Natural killer cell (primary cell): ENCODE results near the gene TACC3. TPM values are rescaled to one million over a fixed set of nuclear protein-coding genes. Genes with fewer than 3 reads are reported as not detected.

Source experiments
- ATAC-seq, 3 donors: fragments of 150-1000 bp in 2 of 3; fragments of 200-7000 bp in 1 of 3; cut with Tn5 transposase; 1 replicate in 1 of 3; 2 replicates in 2 of 3; pipeline ENCODE4 v1.10.0; 2021; ENCODE audit warnings: mild to moderate bottlenecking in 2 of 3, moderate library complexity in 2 of 3
- DNase-seq, 2 donors: peaks; one replicate each; pipeline versions ENCODE4 v3.0.0 to v3.0.0-alpha.2; 2013 to 2021; ENCODE audit warnings: mixed read lengths in 1 of 2
- H3K27ac ChIP-seq: one replicate; pipeline ENCODE4 v1.5.1; 2013; ENCODE audit warnings: mild to moderate bottlenecking, low read length
- H3K27me3 ChIP-seq: one replicate; pipeline ENCODE4 v1.6.1; 2013; ENCODE audit warnings: low read length; ENCODE audit not compliant: control insufficient read depth, insufficient read depth
- H3K36me3 ChIP-seq: one replicate; pipeline ENCODE4 v1.6.1; 2013; ENCODE audit warnings: low read length; ENCODE audit not compliant: control insufficient read depth, insufficient read depth
- H3K4me1 ChIP-seq: one replicate; pipeline ENCODE4 v1.6.1; 2013; ENCODE audit warnings: low read length; ENCODE audit not compliant: control insufficient read depth, insufficient read depth
- H3K4me3 ChIP-seq: one replicate; pipeline ENCODE4 v1.5.1; 2013; ENCODE audit warnings: low read length
- H3K9me3 ChIP-seq: one replicate; pipeline ENCODE4 v1.6.1; 2013; ENCODE audit warnings: low read length; ENCODE audit not compliant: control insufficient read depth, insufficient read depth
- H3K27ac Mint-ChIP-seq, 2 donors: one replicate each; pipeline ENCODE4 v1.8.0; 2022; ENCODE audit warnings: mild to moderate bottlenecking in 2 of 2, mixed read lengths in 2 of 2, moderate library complexity in 1 of 2
- H3K27me3 Mint-ChIP-seq, 2 donors: one replicate each; pipeline ENCODE4 v1.8.0; 2022; ENCODE audit warnings: low read depth in 2 of 2, mixed read lengths in 2 of 2
- H3K36me3 Mint-ChIP-seq: one replicate; pipeline ENCODE4 v1.8.0; 2022; ENCODE audit warnings: mixed read lengths
- H3K4me1 Mint-ChIP-seq, 2 donors: one replicate each; pipeline ENCODE4 v1.8.0; 2022; ENCODE audit warnings: mixed read lengths in 2 of 2
- H3K4me3 Mint-ChIP-seq: one replicate; pipeline ENCODE4 v1.8.0; 2022; ENCODE audit warnings: mild to moderate bottlenecking, moderate library complexity, mixed read lengths
- H3K9me3 Mint-ChIP-seq, 2 donors: one replicate each; pipeline ENCODE4 v1.8.0; 2022; ENCODE audit warnings: mixed read lengths in 2 of 2
- CTCF ChIP-seq: fragments of 200-600 bp; IDR thresholded peaks from one replicate; pipeline ENCODE4 v1.8.0; 2022; ENCODE audit warnings: antibody characterized with exemption
- WGBS: methylation state at CpG from one replicate; pipeline ENCODE4 v1.1.7; 2013; ENCODE audit warnings: missing lambda C conversion rate; ENCODE audit not compliant: insufficient coverage; 5-methylcytosine and 5-hydroxymethylcytosine counted together
- intact Hi-C: fragments of 100-400 bp; cut with micrococcal nuclease; formaldehyde crosslinking; loops from one replicate; pipeline ENCODE4 v1.14.2; 2022
- total RNA-seq, 4 donors: library from RNA; stranded (reverse); fragments of 120-200 nt in 1 of 4; gene quantifications; one replicate each; pipeline versions ENCODE4 v1.2.3 to v1.2.4, GENCODE V29; 2013 to 2022

Gene TACC3
- total RNA-seq, 3 donors from 2014 or later (not counting 1 experiment from before 2014, with no cell fraction given): 23.4 to 43.7 (median 32.5) TPM

GRCh38 chr4:1743551-1743950 is 22.2 kb downstream of the TACC3 start:
- no peak for TF ChIP-seq CTCF
- no peaks in the 10 kb centered on the region for H3K4me1 Mint-ChIP-seq
- Histone ChIP-seq H3K9me3 (peaks cover 3% of the 10 kb centered on the region), H3K4me3 (no peak overlapping the region), H3K4me1 (peaks cover 7% of the 10 kb centered on the region), H3K36me3 (peaks cover 15% of the 10 kb centered on the region), H3K27me3 (no peaks in the 10 kb centered on the region), H3K27ac (no peak overlapping the region)
- H3K4me3 Mint-ChIP-seq: no peak overlapping the region
- DNase-seq (no peak), ATAC-seq (no peak)
- H3K27ac Mint-ChIP-seq: no peak overlapping the region
- peaks cover 4% of the 10 kb centered on the region for H3K36me3 Mint-ChIP-seq
- intact Hi-C loops: loop anchor here (10.0 kb wide), 1 partner anchor 71 kb away; no protein-coding TSS in a partner anchor
- no peaks in the 10 kb centered on the region for H3K27me3 Mint-ChIP-seq
- H3K9me3 Mint-ChIP-seq: peaks cover 3% of the 10 kb centered on the region in 2 donors
- 83% methylated on average over 12 of the region's 12 CpGs for WGBS

- TF ChIP-seq CTCF: no peak
- ATAC-seq (no peak), DNase-seq (no peak)
- 96% methylated on average over 6 of the region's 6 CpGs for WGBS
- Mint-ChIP-seq H3K27ac (no peak overlapping the region), H3K36me3 (no peaks in the 10 kb centered on the region), H3K4me1 (no peaks in the 10 kb centered on the region), H3K9me3 (no peaks in the 10 kb centered on the region), H3K27me3 (no peaks in the 10 kb centered on the region), H3K4me3 (no peak overlapping the region)
- Histone ChIP-seq H3K27me3 (no peaks in the 10 kb centered on the region), H3K4me3 (no peak overlapping the region), H3K4me1 (peaks cover 10% of the 10 kb centered on the region), H3K36me3 (peaks cover 14% of the 10 kb centered on the region), H3K9me3 (no peaks in the 10 kb centered on the region), H3K27ac (no peak overlapping the region)
- intact Hi-C loops: loop anchor here (10.0 kb wide), 1 partner anchor 71 kb away; no protein-coding TSS in a partner anchor
Observed at GRCh38 chr4:1743975-1744374, 22.7 kb downstream of the TACC3 start.

GRCh38 chr4:1744552-1744951 is 23.2 kb downstream of the TACC3 start:
- intact Hi-C loops: loop anchor here (10.0 kb wide), 1 partner anchor 70 kb away; no protein-coding TSS in a partner anchor
- no peaks in the 10 kb centered on the region for H3K9me3 Mint-ChIP-seq
- H3K36me3 Mint-ChIP-seq: no peaks in the 10 kb centered on the region
- H3K36me3 ChIP-seq: peaks cover 14% of the 10 kb centered on the region
- H3K27ac ChIP-seq: no peak overlapping the region
- no peaks in the 10 kb centered on the region for H3K27me3 ChIP-seq
- H3K4me1 ChIP-seq: peaks cover 10% of the 10 kb centered on the region
- H3K4me1 Mint-ChIP-seq: no peaks in the 10 kb centered on the region
- H3K4me3 Mint-ChIP-seq: no peak overlapping the region
- no peak for ATAC-seq
- no peak for DNase-seq
- H3K9me3 ChIP-seq: no peaks in the 10 kb centered on the region
- H3K4me3 ChIP-seq: no peak overlapping the region
- TF ChIP-seq CTCF: no peak
- no peak overlapping the region for H3K27ac Mint-ChIP-seq
- no peaks in the 10 kb centered on the region for H3K27me3 Mint-ChIP-seq
- WGBS: 98% methylated on average over 14 of the region's 14 CpGs

GRCh38 chr4:1745165-1745564 is 23.8 kb downstream of the TACC3 start:
- Histone ChIP-seq H3K4me1 (peaks cover 10% of the 10 kb centered on the region), H3K9me3 (no peaks in the 10 kb centered on the region), H3K4me3 (no peak overlapping the region), H3K27me3 (no peaks in the 10 kb centered on the region), H3K27ac (no peak overlapping the region), H3K36me3 (peaks cover 12% of the 10 kb centered on the region)
- no peaks in the 10 kb centered on the region for H3K9me3 Mint-ChIP-seq
- no peaks in the 10 kb centered on the region for H3K36me3 Mint-ChIP-seq
- H3K27ac Mint-ChIP-seq: no peak overlapping the region
- no peak for TF ChIP-seq CTCF
- WGBS: 89% methylated on average over 13 of the region's 13 CpGs
- no peak for ATAC-seq
- DNase-seq: no peak
- H3K4me3 Mint-ChIP-seq: no peak overlapping the region
- H3K27me3 Mint-ChIP-seq: no peaks in the 10 kb centered on the region
- H3K4me1 Mint-ChIP-seq: no peaks in the 10 kb centered on the region
- intact Hi-C loops: loop anchor here (10.0 kb wide), 1 partner anchor 70 kb away; no protein-coding TSS in a partner anchor
